RWPE1 (cell line): ENCODE results near the gene VEGFA.

Source experiments
- CTCF ChIA-PET: fragments of 350-600 bp; sonication (Branson Sonifier 250); formaldehyde crosslinking; extraction: SDS; loops from one replicate; lab custom pipeline; 2021; lab: Yijun Ruan, JAX
- POLR2A ChIA-PET: fragments of 400-600 bp; formaldehyde crosslinking; extraction: SDS; loops from one replicate; lab custom pipeline; 2020; ENCODE audit warnings: antibody characterized with exemption; ENCODE audit not compliant: low non-redundant PET; lab: Yijun Ruan, JAX
- DNase-seq: peaks from one replicate; pipeline ENCODE4 v3.0.0; 2012; ENCODE audit warnings: low spot score
- H3K27ac ChIP-seq: fragments of 450-650 bp; 2 replicates; pipeline ENCODE4 v1.5.1; 2017
- CTCF ChIP-seq: fragments of 450-650 bp; conservative IDR thresholded peaks from 2 replicates; pipeline ENCODE4 v1.5.1; 2017; ENCODE audit warnings: low read depth, mild to moderate bottlenecking

VEGFA gene

DNA sequence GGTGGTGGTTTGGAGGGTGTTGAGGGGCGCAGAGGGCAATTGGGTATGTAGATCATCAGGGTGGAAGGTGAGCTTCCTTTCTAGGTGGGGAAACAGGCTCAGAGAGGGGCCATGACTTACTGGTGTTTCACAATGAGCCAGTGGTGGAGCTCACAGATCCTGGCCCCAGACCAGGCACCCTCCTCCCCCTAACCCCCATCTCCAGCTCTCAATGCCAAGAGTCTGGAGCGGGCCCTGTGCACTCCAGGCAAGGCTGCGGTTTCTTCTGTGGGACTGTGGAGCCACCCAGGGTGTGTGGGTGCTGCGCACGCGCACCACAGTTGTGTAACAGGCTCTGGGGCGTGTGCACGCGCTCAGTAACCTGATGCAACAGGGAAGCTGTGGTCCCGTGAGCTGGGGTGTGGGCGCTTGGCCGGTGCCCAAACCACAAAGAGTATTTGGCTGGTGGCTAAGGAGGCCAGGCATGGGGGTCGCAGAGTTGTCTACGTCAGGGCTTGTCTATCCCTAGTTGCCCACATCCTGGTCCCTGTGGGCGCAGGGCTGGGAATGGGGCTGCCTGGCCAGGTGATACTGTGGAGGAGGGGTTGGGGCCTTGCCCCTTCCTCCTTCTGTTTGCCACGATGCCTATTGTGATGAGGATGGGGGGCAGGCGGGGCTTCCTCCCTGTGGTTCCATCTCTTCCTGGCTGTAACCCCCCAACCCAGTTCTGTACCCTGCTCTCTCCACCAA, 44.9 kb upstream of the VEGFA start:
- DNase-seq, result peak; percentile 93
- ChIA-PET POLR2A (interaction anchor here (0.5 to 1.2 kb wide), 9 partner anchors 11 to 92 kb away, joined by 3 to 6 read pairs (median 4); partner anchors contain the start of genes MRPS18A and VEGFA), CTCF (interaction anchor here (0.6 to 1.6 kb wide), 6 partner anchors 45 to 354 kb away, joined by 3 to 8 read pairs (median 4); no protein-coding TSS in a partner anchor)
- TF ChIP-seq CTCF, result no peak
- peak overlapping the region; percentile 83 for H3K27ac ChIP-seq

DNA sequence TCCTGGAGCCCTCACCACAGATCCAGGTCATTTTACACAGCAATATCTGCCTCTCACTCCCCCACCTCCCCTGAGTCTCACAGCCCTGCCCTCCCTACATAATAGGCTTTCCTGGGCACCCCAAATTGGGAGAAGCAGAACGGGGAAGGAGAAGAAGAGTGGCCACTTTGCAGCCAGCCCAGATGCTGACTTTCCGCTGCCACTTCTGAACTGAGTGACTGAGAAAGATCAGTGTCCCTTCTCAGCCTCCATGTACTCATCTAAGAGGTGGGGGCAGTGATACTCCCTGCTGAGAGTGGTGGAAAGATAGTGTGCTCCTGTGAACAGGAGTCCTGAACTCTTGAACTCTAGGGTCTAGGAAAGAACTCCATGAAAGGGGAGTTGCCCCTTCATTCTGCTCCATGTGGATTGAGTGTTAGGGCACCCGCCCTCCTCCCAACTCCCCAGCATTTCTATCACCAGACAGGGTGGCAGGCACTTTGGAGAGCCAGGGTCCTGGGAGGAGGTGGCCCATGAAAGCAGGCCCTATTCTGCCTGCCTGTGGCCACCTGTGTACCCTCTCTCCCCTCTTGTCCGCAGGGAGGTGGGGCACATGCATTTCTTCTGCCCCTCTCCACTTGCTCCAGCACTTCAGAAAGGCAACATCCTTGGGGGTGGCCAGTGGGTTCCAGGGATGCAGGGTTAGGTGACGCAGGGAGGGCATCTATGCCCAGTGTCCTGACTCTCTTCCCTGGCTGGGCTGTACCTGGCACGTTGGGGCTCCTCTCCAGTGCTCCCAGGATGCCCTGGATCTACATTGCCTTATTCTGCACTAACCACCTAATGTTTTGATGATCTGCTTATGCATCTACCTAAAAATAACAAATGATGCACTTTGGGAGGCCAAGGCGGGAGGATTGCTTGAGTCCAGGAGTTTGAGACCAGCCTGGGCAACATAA, 44.1 kb upstream of the VEGFA start:
- peak overlapping the region; percentile 83 for H3K27ac ChIP-seq
- no peak for TF ChIP-seq CTCF
- ChIA-PET CTCF (interaction anchor here (1.5 to 1.6 kb wide), 2 partner anchors 49 to 59 kb away, joined by 4 to 8 read pairs; no protein-coding TSS in a partner anchor), POLR2A (interaction anchor here (0.8 to 1.2 kb wide), 4 partner anchors 10 to 47 kb away, joined by 3 to 5 read pairs (median 4); partner anchors contain the start of gene VEGFA)
- DNase-seq, result no peak

DNA sequence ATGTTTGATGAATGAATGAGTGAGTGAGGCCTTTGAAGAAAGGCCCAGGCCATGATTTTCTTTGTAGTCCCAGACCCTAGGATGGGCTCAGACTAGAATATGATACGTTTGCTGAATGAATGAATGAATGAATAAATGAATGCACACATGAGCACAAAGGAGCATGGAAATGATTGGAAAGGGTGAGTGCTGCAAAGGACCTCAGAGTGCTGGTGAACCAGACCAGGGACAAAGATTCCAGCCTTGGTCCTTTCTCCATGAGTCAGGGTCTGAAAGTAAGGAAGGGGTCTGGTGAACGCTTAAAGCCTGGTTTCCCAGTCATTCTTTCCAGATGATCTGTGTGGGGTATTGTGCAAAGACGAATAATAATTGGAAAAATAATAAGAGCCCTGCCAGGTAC, 42.4 kb upstream of the VEGFA start:
- no peak overlapping the region for H3K27ac ChIP-seq
- DNase-seq, result no peak
- TF ChIP-seq CTCF, result no peak
- CTCF ChIA-PET, result interaction anchor here (0.9 kb wide), 1 partner anchor 41 kb away, joined by 5 read pairs; no protein-coding TSS in a partner anchor
- POLR2A ChIA-PET, result no interaction called here

DNA sequence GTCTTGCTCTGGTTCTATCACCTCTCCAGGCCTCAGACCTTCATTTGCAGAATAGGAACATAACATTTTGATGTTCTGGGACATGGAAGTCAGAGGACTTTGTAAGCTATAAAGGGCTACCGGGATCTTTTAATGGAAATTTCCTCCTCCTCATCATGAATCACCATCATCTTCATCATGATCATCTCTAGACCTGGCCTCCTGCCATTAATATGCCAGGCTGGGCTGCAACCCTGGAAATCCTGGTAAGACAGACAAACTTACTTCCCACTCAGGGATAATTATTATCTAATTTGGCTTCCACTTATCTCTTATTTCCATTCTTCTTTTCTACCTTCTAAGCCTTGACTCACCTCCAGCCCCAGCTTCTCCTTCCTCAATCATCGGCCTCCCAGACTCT, 41.4 kb upstream of the VEGFA start:
- 0 out of 2 replicates have a peak overlapping the region, but pooled peaks have one; percentile 15 for H3K27ac ChIP-seq
- POLR2A ChIA-PET, result no interaction called here
- CTCF ChIA-PET, result interaction anchor here (0.6 to 0.9 kb wide), 2 partner anchors 40 to 49 kb away, joined by 3 to 5 read pairs; no protein-coding TSS in a partner anchor
- TF ChIP-seq CTCF, result no peak
- no peak for DNase-seq

- no peak overlapping the region for H3K27ac ChIP-seq
- no peak for TF ChIP-seq CTCF
- ChIA-PET CTCF (interaction anchor here (0.5 kb wide), 1 partner anchor 373 kb away, joined by 4 read pairs; no protein-coding TSS in a partner anchor), POLR2A (no interaction called here)
- no peak for DNase-seq
Measured at GRCh38 chr6:43729537-43729936, 40.5 kb upstream of the VEGFA start.

- POLR2A ChIA-PET, result no interaction called here
- TF ChIP-seq CTCF, result no peak
- no peak overlapping the region for H3K27ac ChIP-seq
- DNase-seq, result no peak
- CTCF ChIA-PET, result no interaction called here
Measured at GRCh38 chr6:43730634-43731033, 39.4 kb upstream of the VEGFA start.
